ENCODE data around the gene SORCS2.

DNA sequence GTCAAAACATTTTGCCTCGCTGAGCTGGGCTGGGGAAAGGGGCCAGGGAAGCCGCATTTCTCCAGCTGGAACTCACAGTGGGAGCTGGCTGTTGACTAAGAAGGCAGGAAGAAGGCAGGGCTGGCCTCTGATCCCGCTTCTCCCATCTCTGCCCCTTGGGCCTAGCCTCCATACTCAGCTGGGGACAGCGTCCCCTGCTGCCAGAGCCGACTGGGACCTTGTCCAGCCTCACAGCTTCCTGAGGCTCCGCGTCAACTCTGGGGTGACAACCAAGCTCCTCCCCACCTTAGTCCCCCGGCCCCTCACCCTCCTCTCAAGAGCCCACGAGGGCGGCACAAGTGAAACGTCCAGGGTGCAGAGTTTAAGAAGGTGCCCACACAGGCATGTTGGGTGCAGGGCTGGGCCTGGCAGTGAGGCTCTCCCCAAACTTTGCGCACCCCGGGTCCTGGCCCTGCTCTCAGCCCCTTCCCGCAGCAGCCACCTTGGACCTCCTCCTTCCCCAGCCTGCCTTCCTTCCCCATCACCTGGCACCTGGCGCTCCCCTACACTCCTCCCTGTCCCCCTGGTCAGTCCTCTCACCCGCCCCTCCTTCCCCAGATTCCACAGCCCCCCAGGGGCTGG is 141.6 kb downstream of the SORCS2 start:
- TF ChIP-seq TAF1 (IDR thresholded peaks at IDR 0.05; ENCODE audit: borderline replicate concordance, insufficient read depth, low read length) (no peak), POLR2AphosphoS5 (IDR thresholded peaks at IDR 0.05; ENCODE audit: low read depth, low read length) (no peak), SIN3A (IDR thresholded peaks at IDR 0.05; ENCODE audit: borderline replicate concordance, insufficient read depth, low read length) (0 out of 2 replicates have a peak, but pooled peaks have one; percentile 8)
- TF ChIP-seq, protein P1, sequence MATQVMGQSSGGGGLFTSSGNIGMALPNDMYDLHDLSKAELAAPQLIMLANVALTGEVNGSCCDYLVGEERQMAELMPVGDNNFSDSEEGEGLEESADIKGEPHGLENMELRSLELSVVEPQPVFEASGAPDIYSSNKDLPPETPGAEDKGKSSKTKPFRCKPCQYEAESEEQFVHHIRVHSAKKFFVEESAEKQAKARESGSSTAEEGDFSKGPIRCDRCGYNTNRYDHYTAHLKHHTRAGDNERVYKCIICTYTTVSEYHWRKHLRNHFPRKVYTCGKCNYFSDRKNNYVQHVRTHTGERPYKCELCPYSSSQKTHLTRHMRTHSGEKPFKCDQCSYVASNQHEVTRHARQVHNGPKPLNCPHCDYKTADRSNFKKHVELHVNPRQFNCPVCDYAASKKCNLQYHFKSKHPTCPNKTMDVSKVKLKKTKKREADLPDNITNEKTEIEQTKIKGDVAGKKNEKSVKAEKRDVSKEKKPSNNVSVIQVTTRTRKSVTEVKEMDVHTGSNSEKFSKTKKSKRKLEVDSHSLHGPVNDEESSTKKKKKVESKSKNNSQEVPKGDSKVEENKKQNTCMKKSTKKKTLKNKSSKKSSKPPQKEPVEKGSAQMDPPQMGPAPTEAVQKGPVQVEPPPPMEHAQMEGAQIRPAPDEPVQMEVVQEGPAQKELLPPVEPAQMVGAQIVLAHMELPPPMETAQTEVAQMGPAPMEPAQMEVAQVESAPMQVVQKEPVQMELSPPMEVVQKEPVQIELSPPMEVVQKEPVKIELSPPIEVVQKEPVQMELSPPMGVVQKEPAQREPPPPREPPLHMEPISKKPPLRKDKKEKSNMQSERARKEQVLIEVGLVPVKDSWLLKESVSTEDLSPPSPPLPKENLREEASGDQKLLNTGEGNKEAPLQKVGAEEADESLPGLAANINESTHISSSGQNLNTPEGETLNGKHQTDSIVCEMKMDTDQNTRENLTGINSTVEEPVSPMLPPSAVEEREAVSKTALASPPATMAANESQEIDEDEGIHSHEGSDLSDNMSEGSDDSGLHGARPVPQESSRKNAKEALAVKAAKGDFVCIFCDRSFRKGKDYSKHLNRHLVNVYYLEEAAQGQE (IDR thresholded peaks at IDR 0.05; ENCODE audit: insufficient read depth in 1 of 2, low read depth in 2 of 2, low read length in 2 of 2) = no peak

Measured in PFSK-1 (cell line).